Measurements from ENCODE around the gene LRP6. TPM values are rescaled to one million over a fixed set of nuclear protein-coding genes. Genes with fewer than 3 reads are reported as not detected.
A peak's percentile ranks its signal among the peaks of the same experiment; 100 is the strongest.
"Not testable (repeated sequence)": the region's sequence is repeated elsewhere in the genome, so short reads cannot be mapped to it uniquely, and the experiment has no call there.

The LRP6 gene
- total RNA-seq = 41.9 and 48.5 TPM in 2 replicates
- long read RNA-seq, partial matches to known transcripts = 9 of 9 reads
- long read RNA-seq, other reads (novel, unspliced or antisense) = 0 of 9 reads

DNA sequence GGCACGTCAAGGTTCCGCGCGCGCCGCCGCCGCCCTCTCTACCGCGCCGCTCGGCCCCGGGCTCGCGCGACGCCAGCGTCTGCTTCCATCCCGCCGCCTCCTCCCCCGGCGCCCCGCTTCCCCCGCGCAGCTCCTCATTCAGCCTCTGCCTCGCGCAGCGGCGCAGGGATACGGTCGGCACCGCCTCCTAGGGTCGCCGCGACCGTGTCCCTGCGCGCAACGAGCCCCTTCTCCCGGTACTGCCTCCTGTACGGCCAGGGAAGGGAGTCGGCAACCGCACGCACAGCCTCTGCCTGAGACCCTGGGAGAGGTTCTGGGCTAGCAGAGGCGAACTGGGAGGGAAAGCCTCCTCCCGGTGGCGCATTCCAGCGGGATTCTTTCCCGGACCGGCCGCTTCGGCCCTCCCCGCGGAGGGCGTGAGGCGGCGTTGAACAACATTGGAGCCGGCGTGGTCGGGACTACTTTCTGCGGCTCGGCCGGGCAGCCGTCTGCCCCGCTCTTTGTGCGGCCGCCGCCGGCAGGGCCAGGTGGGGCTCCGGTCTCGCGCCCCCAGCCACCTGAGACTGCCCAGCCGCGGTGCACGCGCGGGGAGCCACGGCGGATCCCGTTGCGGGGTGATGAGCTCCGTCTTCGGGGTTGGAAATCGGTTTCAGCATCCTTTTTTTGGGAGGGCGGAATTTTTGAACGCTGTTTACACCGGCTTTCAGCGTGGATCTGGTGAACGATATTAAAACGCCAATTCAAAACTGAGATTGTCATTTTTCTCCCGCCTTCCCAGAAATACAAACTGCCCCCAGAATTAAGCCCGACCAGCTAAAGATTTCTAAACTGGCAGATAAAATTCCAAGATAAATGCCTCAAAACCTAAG is at the start of gene LRP6:
Gene LRP6, minus strand, starts transcription at position 172 of the 869 bp plus-strand sequence. CDS start 309 bp downstream, outside the sequence.
- Mint-ChIP-seq H3K27ac (ENCODE audit: unreplicated experiment) (peak within 1 kb of the TSS; percentile 99), H3K4me1 (ENCODE audit: unreplicated experiment) (peaks cover 28% of the 10 kb centered on the region), H3K9me3 (ENCODE audit: unreplicated experiment) (no peaks in the 10 kb centered on the region), H3K36me3 (ENCODE audit: unreplicated experiment) (no peaks in the 10 kb centered on the region), H3K27me3 (ENCODE audit: unreplicated experiment) (no peaks in the 10 kb centered on the region), H3K4me3 (ENCODE audit: unreplicated experiment) (peak within 1 kb of the TSS; percentile 85)
- TF ChIP-seq, protein P1, sequence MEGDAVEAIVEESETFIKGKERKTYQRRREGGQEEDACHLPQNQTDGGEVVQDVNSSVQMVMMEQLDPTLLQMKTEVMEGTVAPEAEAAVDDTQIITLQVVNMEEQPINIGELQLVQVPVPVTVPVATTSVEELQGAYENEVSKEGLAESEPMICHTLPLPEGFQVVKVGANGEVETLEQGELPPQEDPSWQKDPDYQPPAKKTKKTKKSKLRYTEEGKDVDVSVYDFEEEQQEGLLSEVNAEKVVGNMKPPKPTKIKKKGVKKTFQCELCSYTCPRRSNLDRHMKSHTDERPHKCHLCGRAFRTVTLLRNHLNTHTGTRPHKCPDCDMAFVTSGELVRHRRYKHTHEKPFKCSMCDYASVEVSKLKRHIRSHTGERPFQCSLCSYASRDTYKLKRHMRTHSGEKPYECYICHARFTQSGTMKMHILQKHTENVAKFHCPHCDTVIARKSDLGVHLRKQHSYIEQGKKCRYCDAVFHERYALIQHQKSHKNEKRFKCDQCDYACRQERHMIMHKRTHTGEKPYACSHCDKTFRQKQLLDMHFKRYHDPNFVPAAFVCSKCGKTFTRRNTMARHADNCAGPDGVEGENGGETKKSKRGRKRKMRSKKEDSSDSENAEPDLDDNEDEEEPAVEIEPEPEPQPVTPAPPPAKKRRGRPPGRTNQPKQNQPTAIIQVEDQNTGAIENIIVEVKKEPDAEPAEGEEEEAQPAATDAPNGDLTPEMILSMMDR (IDR thresholded peaks at IDR 0.05) = no peak
- peak; percentile 96 for DNase-seq (ENCODE audit: extremely low spot score, unreplicated experiment)

DNA sequence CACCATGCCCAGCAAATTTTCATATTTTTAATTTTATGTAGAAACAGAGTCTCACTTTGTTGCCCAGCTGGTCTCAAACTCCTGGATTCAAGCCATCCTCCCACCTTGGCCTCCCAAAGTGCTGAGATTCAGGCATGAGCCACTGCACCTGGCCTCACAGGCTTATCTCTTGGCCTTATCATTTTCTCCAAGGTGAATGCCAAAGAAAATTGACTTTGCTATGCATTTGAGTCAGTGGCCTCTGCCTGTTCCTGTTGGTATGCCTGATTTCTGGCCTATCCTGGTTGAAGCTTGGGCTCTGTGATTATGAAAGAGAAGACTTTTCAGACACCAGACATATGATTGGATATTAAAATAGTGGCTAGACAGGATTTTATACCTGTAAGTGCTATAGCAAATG is 49.0 kb upstream of the LRP6 start:
- Mint-ChIP-seq H3K36me3 (ENCODE audit: unreplicated experiment) (no peaks in the 10 kb centered on the region), H3K27ac (ENCODE audit: unreplicated experiment) (no peak overlapping the region), H3K9me3 (ENCODE audit: unreplicated experiment) (no peaks in the 10 kb centered on the region), H3K27me3 (ENCODE audit: unreplicated experiment) (no peaks in the 10 kb centered on the region), H3K4me1 (ENCODE audit: unreplicated experiment) (peaks cover 17% of the 10 kb centered on the region), H3K4me3 (ENCODE audit: unreplicated experiment) (no peak overlapping the region)
- DNase-seq (ENCODE audit: extremely low spot score, unreplicated experiment) = no peak
- TF ChIP-seq, protein P1 (IDR thresholded peaks at IDR 0.05) = no peak

DNA sequence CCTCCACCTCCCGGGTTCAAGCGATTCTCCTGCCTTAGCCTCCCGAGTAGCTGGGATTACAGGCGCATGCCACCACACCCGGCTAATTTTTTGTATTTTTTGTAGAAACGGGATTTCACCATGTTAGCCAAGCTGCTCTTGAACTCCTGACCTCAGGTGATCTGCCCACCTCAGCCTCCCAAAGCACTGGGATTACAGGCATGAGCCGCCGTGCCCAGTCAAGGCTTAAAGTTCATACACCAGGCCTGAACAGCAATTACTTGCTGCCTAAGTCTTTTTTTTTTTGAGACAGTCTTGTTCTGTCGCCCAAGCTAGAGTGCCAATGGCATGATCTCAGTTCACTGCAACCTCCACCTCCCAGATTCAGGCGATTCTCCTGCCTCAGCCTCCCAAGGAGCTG is 43.9 kb upstream of the LRP6 start:
- not testable (repeated sequence) for DNase-seq (ENCODE audit: extremely low spot score, unreplicated experiment); H3K4me1 Mint-ChIP-seq (ENCODE audit: unreplicated experiment); H3K4me3 Mint-ChIP-seq (ENCODE audit: unreplicated experiment); H3K27ac Mint-ChIP-seq (ENCODE audit: unreplicated experiment); H3K9me3 Mint-ChIP-seq (ENCODE audit: unreplicated experiment); H3K27me3 Mint-ChIP-seq (ENCODE audit: unreplicated experiment); H3K36me3 Mint-ChIP-seq (ENCODE audit: unreplicated experiment)

DNA sequence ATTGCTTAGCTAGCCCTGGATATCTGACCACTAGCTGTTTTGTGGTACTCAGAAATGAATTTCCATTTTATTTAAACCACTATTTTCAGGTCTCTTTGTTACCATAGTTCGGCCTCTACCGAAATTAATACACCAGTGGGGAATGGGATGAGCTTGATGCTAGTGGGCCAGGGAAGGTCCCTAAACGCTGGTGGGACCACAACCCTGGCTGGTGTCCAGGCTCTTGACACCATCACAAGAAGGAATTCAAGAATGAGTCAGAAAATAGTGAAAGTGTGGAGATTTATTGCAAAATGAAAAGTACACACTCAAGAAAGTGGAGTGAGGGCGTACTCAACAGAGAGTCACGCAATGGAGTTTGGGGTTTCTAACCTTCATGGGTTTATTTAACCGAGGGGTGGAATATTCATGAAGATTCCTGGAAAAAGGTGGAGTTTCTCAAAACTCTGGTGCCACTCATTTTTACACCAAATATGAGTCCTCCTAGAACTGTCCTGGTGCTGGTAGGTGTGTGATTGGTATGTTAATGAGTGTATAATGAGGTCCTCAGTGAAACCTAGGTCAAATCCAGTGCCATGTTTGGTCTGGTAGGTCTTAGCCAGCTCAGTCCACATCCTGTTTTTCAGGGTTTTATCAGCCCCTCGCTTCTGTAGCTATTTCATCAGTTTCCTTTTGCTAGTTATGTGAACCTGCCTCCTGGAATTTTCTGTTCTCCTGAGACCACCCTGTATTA is 38.9 kb upstream of the LRP6 start:
- H3K36me3 Mint-ChIP-seq (ENCODE audit: unreplicated experiment) = no peaks in the 10 kb centered on the region
- no peak for DNase-seq (ENCODE audit: extremely low spot score, unreplicated experiment)
- H3K4me1 Mint-ChIP-seq (ENCODE audit: unreplicated experiment) = peaks cover 10% of the 10 kb centered on the region
- peaks cover 4% of the 10 kb centered on the region for H3K9me3 Mint-ChIP-seq (ENCODE audit: unreplicated experiment)
- TF ChIP-seq, protein P1 (IDR thresholded peaks at IDR 0.05) = no peak
- H3K4me3 Mint-ChIP-seq (ENCODE audit: unreplicated experiment) = no peak overlapping the region
- no peak overlapping the region for H3K27ac Mint-ChIP-seq (ENCODE audit: unreplicated experiment)
- no peaks in the 10 kb centered on the region for H3K27me3 Mint-ChIP-seq (ENCODE audit: unreplicated experiment)

DNA sequence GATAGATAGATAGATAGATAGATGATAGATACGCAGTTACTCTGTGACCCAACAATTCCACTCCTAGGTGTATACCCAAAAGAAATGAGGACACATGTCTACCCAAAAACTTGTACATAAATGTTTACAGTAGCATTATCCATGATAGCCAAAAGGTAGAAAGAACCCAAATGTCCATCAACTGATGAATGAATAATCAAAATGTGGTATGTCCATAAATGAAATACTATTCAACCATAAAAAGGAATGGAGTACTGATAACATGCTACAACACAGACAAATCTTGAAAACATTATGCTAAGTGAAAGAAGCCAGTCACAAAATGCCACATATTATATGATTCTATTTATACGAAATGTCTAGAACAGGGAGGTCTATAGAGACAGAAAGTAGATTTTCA is 36.1 kb upstream of the LRP6 start:
- Mint-ChIP-seq H3K9me3 (ENCODE audit: unreplicated experiment) (peaks cover 4% of the 10 kb centered on the region), H3K36me3 (ENCODE audit: unreplicated experiment) (no peaks in the 10 kb centered on the region), H3K4me1 (ENCODE audit: unreplicated experiment) (peaks cover 10% of the 10 kb centered on the region), H3K27ac (ENCODE audit: unreplicated experiment) (no peak overlapping the region), H3K4me3 (ENCODE audit: unreplicated experiment) (no peak overlapping the region), H3K27me3 (ENCODE audit: unreplicated experiment) (no peaks in the 10 kb centered on the region)
- TF ChIP-seq, protein P1 (IDR thresholded peaks at IDR 0.05) = no peak
- DNase-seq (ENCODE audit: extremely low spot score, unreplicated experiment) = no peak
